Thyroid gland (tissue), 4 donors: ENCODE measurements around the gene RBBP4. TPM values are rescaled to one million over a fixed set of nuclear protein-coding genes. Genes with fewer than 3 reads are reported as not detected.

Experiments
- DNase-seq, 2 donors: peaks; one replicate each; pipeline ENCODE4 v3.0.0-alpha.2; 2019
- H3K27ac ChIP-seq, 3 donors: fragments of 200-600 bp; sonication (generic); 1 replicate in 2 of 3; 2 replicates in 1 of 3; pipeline ENCODE4 v1.5.1; 2016 to 2019; ENCODE audit warnings: mild to moderate bottlenecking in 1 of 3, moderate library complexity in 1 of 3
- H3K27me3 ChIP-seq: fragments of 200-600 bp; sonication (generic); one replicate; pipeline ENCODE4 v1.5.1; 2019
- H3K36me3 ChIP-seq, 2 donors: fragments of 200-600 bp; sonication (generic); one replicate each; pipeline ENCODE4 v1.5.1; 2016 to 2019
- H3K4me1 ChIP-seq, 2 donors: fragments of 200-600 bp; sonication (generic); one replicate each; pipeline ENCODE4 v1.5.1; 2017 to 2019
- H3K4me3 ChIP-seq, 3 donors: fragments of 200-600 bp; sonication (generic); replicated peaks in 1 of 3; 1 replicate in 2 of 3; 2 replicates in 1 of 3; pipeline ENCODE4 v1.5.1; 2016; ENCODE audit warnings: mild to moderate bottlenecking in 1 of 3
- H3K9me3 ChIP-seq: fragments of 200-600 bp; sonication (generic); one replicate; pipeline ENCODE4 v1.5.1; 2017
- POLR2A ChIP-seq, 2 donors: fragments of 450-650 bp; IDR thresholded peaks; one replicate each; pipeline ENCODE4 v1.6.1; 2017; ENCODE audit warnings: antibody characterized with exemption in 2 of 2, mild to moderate bottlenecking in 2 of 2, moderate library complexity in 1 of 2
- WGBS, 2 donors: methylation state at CpG; one replicate each; pipeline ENCODE4 v1.1.5; 2017; 5-methylcytosine and 5-hydroxymethylcytosine counted together
- intact Hi-C: fragments of 100-400 bp; cut with DNase I; formaldehyde crosslinking; loops from one replicate; pipeline ENCODE4 v1.15.1; 2023
- total RNA-seq, 4 donors: library from RNA; depleted of rRNA; stranded (reverse); fragments of >200 nt; gene quantifications; one replicate each; pipeline ENCODE4 v1.2.3, GENCODE V29; 2016
- TF ChIP-seq, protein P1 (sequence below), 6 experiments: fragments of 200-600 bp in 3 of 6; fragments of 450-650 bp in 3 of 6; sonication (generic) in 3 of 6; IDR thresholded peaks; one replicate each; pipeline ENCODE4 v1.5.1; 2016 to 2019; ENCODE audit warnings: antibody characterized with exemption in 6 of 6, mild to moderate bottlenecking in 2 of 6, inconsistent platforms in 1 of 6, moderate library complexity in 1 of 6

Gene RBBP4
- total RNA-seq, 4 donors from 2014 or later, result 100 to 172 (median 138) TPM

DNA sequence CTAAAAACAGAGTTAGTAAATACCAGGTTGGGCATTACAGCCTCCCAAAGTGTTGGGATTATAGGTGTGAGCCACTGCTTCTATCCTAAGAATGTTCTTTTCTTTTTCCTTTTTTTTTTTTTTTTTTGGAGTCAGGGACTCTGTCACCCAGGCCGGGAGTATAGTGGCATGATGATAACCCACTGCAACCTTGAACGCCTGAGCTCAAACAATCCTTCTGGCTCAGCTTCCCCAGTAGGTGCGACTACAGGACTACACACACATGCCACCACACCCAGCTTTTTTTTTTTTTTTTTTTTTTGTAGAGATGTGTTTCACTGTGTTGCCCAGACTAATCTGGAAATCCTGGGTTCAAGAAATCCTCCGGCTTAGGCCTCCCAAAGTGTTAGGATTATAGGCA is 6.6 kb upstream of the RBBP4 start:
- TF ChIP-seq POLR2A (IDR thresholded peaks at IDR 0.05), result no peak
- TF ChIP-seq, protein P1, sequence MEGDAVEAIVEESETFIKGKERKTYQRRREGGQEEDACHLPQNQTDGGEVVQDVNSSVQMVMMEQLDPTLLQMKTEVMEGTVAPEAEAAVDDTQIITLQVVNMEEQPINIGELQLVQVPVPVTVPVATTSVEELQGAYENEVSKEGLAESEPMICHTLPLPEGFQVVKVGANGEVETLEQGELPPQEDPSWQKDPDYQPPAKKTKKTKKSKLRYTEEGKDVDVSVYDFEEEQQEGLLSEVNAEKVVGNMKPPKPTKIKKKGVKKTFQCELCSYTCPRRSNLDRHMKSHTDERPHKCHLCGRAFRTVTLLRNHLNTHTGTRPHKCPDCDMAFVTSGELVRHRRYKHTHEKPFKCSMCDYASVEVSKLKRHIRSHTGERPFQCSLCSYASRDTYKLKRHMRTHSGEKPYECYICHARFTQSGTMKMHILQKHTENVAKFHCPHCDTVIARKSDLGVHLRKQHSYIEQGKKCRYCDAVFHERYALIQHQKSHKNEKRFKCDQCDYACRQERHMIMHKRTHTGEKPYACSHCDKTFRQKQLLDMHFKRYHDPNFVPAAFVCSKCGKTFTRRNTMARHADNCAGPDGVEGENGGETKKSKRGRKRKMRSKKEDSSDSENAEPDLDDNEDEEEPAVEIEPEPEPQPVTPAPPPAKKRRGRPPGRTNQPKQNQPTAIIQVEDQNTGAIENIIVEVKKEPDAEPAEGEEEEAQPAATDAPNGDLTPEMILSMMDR (IDR thresholded peaks at IDR 0.05), result no peak
- WGBS, 2 donors, result 90 to 94% methylated on average over 4 of the region's 4 CpGs
- Histone ChIP-seq H3K36me3 (no peaks in the 10 kb centered on the region), H3K9me3 (no peaks in the 10 kb centered on the region), H3K4me1 (peaks cover 4 to 18% of the 10 kb centered on the region in 2 donors), H3K27ac (no peak overlapping the region), H3K27me3 (no peaks in the 10 kb centered on the region), H3K4me3 (no peak overlapping the region)
- intact Hi-C loops, result no loop called here
- DNase-seq, result no peak

DNA sequence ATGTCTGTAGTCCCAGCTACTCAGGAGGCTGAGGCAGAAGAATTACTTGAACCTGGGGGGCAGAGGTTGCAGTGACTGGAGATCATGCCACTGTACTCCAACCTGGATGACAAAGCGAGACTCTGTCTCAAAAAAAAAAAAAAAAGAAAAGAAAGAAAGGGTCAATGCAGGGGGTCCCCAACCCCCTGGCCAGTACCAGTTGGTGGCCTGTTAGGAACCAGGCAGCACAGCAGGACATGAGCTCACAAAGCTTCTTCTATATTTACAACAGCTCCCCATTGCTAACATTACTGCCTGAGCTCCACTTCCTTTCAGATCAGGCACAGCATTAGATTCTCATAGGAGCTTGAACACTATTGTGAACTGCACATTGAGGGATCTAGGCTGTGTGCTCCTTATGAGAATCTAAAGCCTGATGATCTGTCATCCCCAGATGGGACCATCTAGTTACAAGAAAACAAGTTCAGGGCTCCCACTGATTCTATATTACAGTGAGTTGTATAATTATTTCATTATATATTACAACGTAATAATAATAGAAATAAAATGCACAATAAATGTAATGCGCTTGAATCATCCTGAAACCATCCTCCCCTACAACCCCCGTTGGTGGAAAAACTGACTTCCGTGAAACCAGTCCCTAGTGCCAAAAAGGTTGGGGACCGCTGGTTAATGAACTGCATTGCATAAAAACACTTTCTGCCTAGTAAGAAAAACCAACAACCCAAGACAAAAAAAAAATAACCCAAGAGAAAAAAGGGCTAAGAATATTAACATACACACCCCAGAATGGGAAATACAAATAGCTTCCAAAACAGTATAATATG is 3.5 kb upstream of the RBBP4 start:
- WGBS, 2 donors, result 69 to 77% methylated on average over 6 of the region's 6 CpGs

DNA sequence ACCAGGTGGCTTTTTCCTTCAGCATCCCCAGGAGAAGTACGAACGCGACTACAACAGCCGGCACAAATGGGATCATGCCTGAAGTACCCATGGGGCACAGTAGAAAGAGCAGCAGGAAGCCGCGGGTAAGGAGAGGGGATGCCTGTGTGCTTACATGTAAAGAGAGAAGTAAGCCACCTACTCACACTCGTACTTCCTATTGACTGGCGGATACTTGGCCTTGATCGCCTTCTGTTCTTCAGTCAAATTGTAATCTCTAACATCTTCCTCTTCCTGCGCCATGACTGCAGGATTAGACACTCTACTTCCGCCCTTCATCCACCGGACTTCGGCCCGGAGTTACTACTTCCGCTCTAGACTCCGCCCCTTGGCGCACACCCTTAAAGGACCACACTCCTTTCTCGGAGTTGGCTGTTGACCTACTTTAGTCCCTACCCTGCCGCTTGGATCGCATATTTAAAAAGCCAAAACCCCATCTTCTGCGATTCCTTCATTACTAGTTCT is 708 bp upstream of the RBBP4 start, which contains the start of gene ZBTB8OS:
Gene ZBTB8OS (minus strand): TSS at position 303 of the 504 bp plus-strand sequence. CDS start 21 bp downstream, at position 282.
- intact Hi-C loops, result no loop called here
- Histone ChIP-seq H3K4me1 (peaks cover 21 to 34% of the 10 kb centered on the region in 2 donors), H3K4me3 (peak within 1 kb of the TSS; percentile 52 to 87 (median 81)), H3K27me3 (no peaks in the 10 kb centered on the region), H3K27ac (peak within 1 kb of the TSS; percentile 97 to 99 (median 98)), H3K9me3 (no peaks in the 10 kb centered on the region), H3K36me3 (peaks cover 0 to 3% of the 10 kb centered on the region in 2 donors)
- peak; percentile 93 for DNase-seq
- 0% methylated on average over 21 of the region's 21 CpGs for whole genome bisulfite sequencing, 2 donors
- TF ChIP-seq, protein P1 (IDR thresholded peaks at IDR 0.05), result peak in 1 of 6 experiments; percentile 9
- TF ChIP-seq POLR2A (IDR thresholded peaks at IDR 0.05), result peak; percentile 28 to 49

More for the DNA sequence above, 3.5 kb upstream of the RBBP4 start:
- H3K27ac ChIP-seq, result no peak overlapping the region
- H3K4me3 ChIP-seq, result no peak overlapping the region
- peaks cover 13 to 27% of the 10 kb centered on the region in 2 donors for H3K4me1 ChIP-seq
- no peaks in the 10 kb centered on the region for H3K9me3 ChIP-seq
- no peaks in the 10 kb centered on the region for H3K27me3 ChIP-seq
- no peak for DNase-seq
- intact Hi-C loops, result no loop called here
- no peak for TF ChIP-seq POLR2A (IDR thresholded peaks at IDR 0.05)
- TF ChIP-seq, protein P1 (IDR thresholded peaks at IDR 0.05), result no peak
- H3K36me3 ChIP-seq, result no peaks in the 10 kb centered on the region

DNA sequence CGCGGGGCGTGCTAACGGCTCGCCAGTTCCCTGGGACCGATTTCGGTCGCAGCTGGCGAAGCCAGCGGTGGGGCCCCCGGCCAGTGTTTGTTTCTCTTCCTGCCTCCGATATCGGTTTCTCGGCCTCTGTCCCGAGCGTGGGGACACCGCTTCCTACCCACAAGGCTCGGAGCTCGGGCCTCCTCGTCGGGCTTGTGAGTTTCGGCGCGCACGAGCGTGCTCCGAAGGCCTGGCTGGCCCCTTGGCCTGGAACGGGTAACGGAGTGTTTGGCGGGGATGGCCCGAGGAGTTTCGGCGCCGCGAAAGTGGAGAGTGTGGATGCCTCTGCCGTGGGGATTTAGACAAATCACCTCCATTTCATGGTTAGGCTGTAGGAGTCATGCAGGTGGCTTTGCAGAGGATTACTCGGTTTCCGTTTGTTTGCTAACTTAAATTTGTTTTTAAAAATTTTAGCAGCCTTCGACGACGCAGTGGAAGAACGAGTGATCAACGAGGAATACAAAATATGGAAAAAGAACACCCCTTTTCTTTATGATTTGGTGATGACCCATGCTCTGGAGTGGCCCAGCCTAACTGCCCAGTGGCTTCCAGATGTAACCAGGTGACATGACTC is 559 bp downstream of the RBBP4 start:
- Histone ChIP-seq H3K4me1 (peaks cover 21 to 34% of the 10 kb centered on the region in 2 donors), H3K27me3 (no peaks in the 10 kb centered on the region), H3K9me3 (no peaks in the 10 kb centered on the region), H3K36me3 (peaks cover under 1 to 3% of the 10 kb centered on the region in 2 donors), H3K27ac (peak overlapping the region; percentile 67 to 99 (median 97)), H3K4me3 (peak overlapping the region; percentile 41 to 87 (median 81))
- intact Hi-C loops, result no loop called here
- peak in 1 of 2 donors; percentile 52 for DNase-seq
- WGBS, 2 donors, result 1 to 8% methylated on average over 8 to 26 of the region's 43 CpGs
- no peak for TF ChIP-seq POLR2A (IDR thresholded peaks at IDR 0.05)
- TF ChIP-seq, protein P1 (IDR thresholded peaks at IDR 0.05), result no peak
